ENCODE results near the gene SPIRE2.
A peak's percentile ranks its signal among the peaks of the same experiment; 100 is the strongest.
"Not testable (repeated sequence)": the region's sequence is repeated elsewhere in the genome, so short reads cannot be mapped to it uniquely, and the experiment has no call there.

Gene SPIRE2

DNA sequence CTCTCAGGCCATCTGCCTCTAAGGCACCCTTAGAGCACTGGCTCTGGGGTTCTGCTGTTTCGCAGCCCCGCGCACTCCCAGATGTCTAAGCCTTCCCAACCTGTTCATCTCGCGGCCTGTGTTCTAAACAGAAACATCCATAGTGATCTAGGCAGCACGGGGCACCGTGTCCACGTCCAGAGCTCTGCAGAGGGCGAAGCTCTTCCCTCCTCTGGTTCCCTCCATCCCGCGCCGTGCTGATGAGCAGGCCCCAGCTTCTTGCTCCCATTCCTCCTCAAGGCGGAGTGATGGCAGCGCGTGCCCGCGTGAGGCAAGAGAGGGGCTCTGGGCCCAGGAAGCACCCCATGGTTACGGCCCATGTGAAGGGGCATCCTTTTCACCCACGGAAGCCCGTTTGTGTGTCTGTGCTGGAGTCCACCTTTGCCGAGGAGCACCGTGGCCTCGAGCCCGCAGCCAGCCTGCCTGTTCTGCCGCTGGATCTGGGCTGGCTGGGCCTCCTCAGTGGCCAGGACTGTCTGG is 3.6 kb downstream of the SPIRE2 start:
- H3K4me3 ChIP-seq (ENCODE audit: low read length): no peak overlapping the region
- no peak for DNase-seq (ENCODE audit: low read depth, low spot score)

DNA sequence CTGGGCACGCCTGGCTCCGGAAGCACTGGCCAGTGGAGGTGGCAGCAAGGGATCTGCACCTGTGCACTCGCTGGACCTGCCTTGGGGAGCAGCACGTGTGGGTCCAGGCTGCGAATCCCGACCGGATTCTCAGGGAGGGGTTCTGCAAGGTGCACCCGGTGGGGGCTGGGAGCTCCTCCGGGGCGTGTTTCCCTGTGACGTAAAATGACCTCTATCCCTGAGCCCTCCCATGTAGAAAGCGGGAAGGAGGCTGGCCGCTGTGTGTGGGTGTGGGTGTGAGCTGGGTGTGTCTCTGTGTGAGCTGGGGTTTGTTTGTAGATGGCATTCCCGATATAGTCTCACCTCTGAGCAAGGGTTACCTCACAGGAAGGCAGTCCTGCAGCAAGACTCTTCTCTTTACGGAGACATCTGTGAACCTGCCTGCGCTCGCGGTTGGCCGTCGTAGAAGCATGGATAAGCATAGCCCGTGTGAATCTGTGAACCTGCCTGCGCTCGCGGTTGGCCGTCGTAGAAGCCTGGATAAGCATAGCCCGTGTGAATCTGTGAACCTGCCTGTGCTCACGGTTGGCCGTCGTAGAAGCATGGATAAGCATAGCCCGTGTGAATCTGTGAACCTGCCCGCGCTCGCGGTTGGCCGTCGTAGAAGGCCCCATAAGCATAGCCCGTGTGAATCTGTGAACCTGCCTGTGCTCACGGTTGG is 5.5 kb downstream of the SPIRE2 start:
- H3K4me3 ChIP-seq (ENCODE audit: low read length); DNase-seq (ENCODE audit: low read depth, low spot score): not testable (repeated sequence)

DNA sequence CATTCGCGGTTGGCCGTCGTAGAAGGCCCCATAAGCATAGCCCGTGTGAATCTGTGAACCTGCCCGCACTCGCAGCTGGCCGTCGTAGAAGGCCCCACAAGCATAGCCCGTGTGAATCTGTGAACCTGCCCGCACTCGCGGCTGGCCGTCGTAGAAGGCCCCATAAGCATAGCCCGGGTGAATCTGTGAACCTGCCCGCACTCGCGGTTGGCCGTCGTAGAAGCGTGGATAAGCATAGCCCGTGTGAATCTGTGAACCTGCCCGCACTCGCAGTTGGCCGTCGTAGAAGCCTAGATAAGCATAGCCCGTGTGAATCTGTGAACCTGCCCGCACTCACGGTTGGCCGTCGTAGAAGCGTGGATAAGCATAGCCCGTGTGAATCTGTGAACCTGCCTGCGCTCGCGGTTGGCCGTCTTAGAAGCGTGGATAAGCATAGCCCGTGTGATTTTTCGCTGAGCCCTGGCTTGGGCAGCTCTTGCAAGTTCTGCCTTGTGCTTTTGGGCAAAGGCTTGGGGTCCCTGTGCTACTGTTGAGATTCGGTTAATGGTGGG is 6.6 kb downstream of the SPIRE2 start:
- not testable (repeated sequence) for DNase-seq (ENCODE audit: low read depth, low spot score); H3K4me3 ChIP-seq (ENCODE audit: low read length)

DNA sequence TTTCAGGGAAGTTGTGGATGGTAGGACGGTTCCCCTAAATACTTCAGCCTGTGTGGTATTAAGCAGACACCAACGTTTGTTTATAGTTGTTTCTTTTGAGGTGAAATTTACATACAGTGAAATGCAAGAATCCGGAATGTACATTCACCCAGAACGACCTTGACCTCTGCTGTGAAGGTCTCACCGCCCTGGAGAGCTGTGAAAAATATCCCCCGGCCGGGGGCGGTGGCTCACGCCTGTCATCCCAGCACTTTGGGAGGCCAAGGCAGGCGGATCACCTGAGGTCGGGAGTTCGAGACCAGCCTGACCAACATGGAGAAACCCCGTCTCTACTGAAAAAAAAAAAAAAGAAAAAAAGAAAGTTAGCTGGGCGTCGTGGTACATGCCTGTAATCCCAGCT is 8.2 kb downstream of the SPIRE2 start:
- not testable (repeated sequence) for DNase-seq (ENCODE audit: low read depth, low spot score); H3K4me3 ChIP-seq (ENCODE audit: low read length)

DNA sequence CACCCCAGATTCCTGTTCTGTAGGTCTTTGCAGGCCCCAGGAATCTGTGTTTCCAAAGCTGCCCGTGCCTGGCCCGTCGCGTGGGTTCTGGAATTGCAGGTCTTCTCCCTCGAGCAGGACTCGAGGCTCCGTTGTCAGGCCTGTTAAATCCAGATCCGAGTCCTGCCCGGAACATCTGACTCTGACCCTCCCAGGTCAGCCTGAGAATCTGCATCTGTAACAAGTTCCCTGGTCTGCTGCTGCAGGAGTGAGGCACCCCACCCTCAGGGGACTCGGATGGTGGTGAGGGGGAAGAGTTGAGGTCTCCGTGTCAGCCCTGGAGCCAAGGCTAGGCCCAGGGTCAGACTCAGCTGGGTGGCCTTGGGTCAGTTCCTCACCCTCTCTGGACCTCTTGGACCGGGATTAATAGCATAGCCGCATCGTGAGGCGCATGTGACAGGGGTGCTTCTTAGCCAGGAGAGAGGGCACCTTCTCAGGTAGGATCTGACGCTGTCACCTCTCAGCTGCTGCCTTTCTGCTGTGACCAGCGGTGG is 8.8 kb downstream of the SPIRE2 start:
- H3K4me3 ChIP-seq (ENCODE audit: low read length): no peak overlapping the region; the same call in 1 of the 2 replicates
- DNase-seq (ENCODE audit: low read depth, low spot score): no peak

DNA sequence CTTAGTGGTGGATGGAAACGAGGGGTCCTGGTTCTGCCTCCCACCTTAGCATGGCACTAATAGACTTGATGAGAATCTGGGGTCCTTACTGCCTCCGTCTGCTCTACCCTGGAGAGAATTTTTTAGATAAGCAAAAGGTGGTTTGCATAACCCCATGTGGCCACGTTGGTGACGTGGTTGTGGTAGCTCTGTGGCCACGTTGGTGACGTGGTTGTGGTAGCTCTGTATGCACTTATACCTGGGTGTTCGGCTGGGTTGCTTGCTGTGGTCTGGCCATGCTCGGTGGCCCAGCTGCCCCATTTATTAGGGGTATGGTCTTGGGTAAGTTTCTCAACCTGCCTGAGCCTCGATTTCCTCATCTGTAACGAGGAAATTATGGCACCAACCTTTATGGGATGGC is 13.0 kb downstream of the SPIRE2 start:
- no peak overlapping the region for H3K4me3 ChIP-seq (ENCODE audit: low read length)
- peak; percentile 55 for DNase-seq (ENCODE audit: low read depth, low spot score)

DNA sequence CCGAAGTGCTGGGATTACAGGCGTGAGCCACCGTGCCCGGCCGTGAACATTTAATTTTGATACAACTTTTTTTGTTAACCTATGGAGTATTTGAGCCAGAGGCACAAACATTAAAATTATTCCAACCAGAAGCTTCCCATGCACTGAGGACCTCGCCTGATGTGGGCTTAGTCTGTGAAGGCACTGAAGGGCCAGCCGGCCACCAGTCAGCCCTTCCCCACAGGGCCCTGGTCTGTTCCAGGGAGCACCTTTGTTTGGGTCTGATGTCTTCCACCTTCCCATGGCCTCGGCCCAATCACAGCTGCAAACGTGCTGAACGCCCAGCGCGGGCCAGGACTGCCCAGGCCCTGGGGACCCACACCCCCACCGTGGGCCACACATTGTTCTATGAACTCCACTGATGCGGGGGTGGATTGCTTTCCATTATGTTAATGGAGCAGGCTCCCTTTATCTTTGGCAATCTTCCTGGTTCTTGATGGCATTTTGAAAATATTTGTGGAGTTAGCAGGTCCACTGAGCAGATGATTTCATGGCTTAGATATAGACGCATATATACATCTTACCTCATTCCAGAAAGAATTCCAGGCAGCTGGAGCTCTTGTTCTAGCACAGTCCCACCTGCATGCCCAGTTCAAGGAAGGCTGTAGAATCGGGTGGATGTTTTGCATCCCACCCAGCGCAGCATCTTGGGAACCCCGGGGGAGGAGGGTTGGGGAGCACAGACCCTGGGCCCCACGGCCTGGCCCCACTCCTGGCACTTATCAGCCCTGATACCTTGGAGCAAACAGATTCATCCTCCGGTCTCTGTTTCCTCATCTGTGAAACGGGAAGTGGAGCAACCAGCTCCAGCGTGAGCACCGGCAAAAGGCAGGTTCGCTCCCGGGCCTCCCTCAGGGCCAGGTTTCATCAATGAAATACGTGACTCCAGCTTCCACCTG is 14.5 kb downstream of the SPIRE2 start:
- DNase-seq (ENCODE audit: low read depth, low spot score): no peak
- no peak overlapping the region for H3K4me3 ChIP-seq (ENCODE audit: low read length)

DNA sequence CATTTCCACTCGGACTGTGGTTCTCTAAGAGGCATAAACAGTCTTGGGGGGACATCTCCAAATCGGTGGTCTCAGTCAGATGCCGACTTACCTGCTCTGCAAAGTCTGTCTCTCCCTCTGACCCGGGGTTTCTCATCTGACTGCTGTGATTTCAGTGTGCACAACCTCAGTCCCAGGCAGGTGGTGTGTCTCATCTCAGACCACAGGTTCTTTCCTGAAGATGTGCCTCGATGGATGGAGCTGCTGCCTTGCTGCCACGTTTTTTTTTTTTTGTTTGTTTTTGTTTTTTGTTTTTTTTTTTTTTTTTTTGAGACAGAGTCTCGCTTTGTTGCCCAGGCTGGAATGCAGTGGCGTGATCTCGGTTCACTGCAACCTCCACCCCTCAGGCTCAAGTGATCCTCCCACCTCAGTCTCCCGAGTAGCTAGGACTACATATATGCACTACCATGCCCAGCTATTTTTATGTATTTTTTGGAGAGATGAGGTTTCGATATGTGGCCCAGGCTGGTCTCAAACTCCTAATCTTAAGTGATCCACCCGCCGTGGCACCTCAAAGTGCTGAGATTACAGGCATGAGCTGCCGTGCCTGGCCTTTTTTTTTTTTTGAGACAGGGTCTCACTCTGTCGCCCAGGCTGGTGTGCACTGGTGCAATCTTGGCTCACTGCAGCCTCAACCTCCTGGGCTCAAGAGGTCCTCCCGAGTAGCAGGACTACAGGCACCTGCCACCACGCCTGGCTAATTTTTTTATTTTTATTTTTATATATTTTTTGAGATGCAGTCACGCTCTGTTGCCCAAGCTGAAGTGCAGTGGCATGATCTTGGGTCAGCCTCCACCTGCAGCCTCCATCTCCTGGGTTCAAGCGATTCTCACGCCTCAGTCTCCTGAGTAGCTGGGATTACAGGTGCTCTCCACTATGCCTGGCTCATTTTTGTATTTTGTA is 15.4 kb downstream of the SPIRE2 start:
- no peak for DNase-seq (ENCODE audit: low read depth, low spot score)
- no peak overlapping the region for H3K4me3 ChIP-seq (ENCODE audit: low read length)

DNA sequence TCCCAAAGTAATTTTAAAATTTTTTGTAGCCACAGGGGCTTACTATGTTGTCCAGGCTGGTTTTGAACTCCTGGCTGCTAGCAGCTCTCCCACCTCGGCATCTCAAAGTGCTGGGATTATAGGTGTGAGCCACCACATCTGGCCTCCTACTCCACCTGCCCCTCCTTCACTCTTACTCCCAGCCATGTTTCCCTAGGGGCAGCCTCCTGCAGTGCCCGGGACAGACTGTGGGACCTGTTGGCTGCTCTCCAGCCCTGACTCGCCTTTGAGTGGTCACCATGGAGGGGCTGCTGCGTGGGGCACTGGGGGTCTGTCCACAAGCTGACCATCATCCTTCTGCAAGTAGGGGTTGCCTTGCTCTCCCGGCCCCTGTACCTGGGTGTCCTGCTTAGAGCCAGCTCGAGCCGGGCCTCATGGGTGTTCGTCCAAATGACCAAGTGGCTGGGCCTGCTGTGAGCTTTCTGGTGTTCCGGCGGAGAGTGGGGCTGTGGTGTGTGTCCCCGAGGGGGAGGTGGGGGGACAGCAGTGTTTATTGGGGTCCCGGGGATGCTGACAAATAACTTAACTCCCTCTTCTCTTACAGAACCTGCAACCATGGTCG is 16.6 kb downstream of the SPIRE2 start:
- no peak for DNase-seq (ENCODE audit: low read depth, low spot score)
- no peak overlapping the region for H3K4me3 ChIP-seq (ENCODE audit: low read length)

DNA sequence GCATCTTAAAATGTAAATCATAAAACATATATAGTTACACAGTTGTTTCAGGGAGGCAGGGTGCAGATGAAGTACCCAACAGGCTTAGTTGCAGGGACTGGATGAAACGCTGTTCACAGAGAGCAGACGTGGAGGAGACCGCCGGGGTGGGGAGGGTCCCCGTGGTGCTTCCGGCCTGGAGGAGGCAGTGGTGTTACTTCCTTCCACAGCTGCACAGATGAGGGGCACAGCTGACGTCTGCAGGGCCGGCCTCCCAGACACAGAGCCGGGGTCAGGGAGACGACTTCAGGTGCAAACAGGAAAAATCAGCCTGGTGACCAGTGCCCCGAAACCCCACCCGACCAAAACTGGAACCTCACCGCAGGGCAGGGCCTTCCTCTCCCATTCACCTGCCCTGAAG is 17.1 kb downstream of the SPIRE2 start:
- no peak overlapping the region for H3K4me3 ChIP-seq (ENCODE audit: low read length)
- DNase-seq (ENCODE audit: low read depth, low spot score): no peak

DNA sequence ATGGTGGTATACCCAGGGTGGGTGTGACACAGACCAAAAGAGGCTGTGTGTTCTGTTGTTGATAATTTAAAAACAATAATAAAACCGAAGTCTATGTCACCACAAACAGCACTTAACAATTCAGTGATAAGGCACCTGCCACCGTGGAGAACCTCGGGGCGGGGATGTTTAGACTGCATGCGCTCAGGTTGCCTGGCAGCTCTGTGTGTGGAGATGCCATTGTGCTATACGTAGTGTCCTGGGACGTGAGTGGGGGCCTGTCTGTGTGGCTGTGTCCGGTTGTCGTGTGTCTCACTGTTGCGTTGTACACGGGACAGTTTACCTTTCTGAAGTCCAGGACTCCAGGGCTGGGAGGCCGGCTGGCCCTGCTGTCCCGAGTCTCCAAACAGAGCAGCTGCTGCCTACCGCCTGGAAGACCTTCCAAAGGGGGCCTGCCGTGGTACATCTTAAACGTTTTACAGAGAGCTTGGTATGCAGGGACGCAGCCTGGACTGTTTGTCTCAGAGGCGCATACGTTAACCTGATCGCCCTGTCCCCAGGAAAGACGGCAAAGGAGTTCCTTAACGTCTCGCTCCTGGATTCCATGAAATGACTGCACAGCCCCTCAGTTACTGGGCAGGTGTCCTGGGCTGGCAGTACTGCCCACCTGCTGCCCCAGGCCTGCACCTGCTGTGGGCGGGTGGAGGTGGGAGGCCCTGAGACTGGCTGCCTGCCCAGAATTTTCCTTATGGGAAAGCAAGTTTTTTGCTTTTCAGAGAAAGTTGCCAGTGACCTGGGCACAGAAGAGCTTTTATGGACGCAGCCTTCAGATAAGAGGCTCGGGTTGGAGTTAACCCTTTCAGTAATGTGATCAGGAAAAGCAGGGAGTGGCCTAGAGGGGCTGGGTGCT is 19.0 kb downstream of the SPIRE2 start:
- H3K4me3 ChIP-seq (ENCODE audit: low read length): no peak overlapping the region
- no peak for DNase-seq (ENCODE audit: low read depth, low spot score)

DNA sequence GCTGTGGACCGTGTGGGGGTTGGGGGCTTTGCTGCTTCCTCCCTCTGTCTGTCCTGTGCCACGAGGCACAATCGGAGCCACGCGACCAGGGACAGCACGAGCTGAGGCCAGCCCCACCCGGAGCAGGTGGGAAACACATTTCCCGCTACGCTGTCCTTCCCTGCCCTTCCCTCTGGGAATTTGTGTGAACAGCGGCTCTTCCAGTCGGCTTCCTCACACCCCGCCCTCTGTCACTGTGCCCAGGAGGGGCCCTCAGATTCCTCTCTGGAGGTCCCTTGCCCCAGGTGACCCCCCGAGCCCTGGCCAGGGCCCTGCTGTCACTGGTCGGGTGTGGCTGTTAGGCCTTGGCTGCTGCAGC is 19.6 kb downstream of the SPIRE2 start:
- DNase-seq (ENCODE audit: low read depth, low spot score): no peak
- no peak overlapping the region for H3K4me3 ChIP-seq (ENCODE audit: low read length)

DNA sequence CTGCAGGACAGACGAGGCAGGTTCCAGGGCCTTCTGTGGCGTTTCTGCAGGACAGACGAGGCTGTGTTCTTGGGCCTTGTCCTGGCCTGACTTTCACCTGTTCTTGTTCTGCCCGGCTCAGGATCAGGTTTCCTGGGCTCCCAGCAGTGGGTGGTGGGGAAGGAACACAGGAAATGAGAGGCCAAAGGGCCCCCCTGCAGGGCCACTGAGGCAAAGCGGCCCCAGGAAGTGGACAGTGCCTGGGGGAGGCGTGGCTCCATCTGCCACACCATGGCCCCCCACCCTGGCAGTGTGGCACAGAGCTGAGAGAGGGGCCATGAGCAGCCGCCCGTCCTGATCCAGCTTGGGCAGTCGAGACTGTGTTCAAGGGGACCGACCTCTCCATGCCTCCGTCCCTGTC is 20.7 kb downstream of the SPIRE2 start:
- no peak overlapping the region for H3K4me3 ChIP-seq (ENCODE audit: low read length)
- no peak for DNase-seq (ENCODE audit: low read depth, low spot score)

DNA sequence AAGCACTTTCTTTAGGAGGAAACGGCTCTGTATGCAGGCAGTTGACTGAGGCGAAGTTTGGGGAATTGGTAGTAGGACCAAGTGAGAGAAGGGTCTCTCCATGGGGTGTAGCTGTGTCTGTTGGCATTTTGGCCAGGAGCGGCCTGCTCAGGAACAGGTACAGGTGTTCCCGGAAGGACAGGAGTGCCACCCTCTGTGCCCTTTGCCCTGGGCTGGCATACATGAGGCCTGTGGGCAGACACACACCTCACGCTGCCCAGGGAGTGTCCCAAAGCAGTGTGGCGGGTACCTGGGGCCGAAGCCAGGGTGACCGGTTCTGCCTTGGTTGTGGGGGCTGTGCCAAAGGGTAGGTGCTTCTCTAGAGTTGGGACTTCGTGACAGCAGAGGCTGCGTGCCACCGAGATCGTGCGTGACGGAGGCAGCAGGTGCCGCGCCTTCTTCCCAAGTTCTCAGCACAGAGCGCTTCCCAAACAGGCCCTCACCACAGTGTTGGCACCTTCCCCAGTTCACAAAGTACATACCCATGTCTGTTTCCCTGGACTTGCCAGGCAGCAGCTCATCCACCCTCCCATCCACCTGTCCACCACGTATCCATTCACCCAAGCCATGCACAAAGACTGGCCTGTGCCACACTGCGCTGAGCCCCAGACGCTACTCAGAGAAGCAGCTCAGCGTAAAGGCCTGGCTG is 25.2 kb downstream of the SPIRE2 start:
- H3K4me3 ChIP-seq (ENCODE audit: low read length): no peak overlapping the region
- no peak for DNase-seq (ENCODE audit: low read depth, low spot score)

DNA sequence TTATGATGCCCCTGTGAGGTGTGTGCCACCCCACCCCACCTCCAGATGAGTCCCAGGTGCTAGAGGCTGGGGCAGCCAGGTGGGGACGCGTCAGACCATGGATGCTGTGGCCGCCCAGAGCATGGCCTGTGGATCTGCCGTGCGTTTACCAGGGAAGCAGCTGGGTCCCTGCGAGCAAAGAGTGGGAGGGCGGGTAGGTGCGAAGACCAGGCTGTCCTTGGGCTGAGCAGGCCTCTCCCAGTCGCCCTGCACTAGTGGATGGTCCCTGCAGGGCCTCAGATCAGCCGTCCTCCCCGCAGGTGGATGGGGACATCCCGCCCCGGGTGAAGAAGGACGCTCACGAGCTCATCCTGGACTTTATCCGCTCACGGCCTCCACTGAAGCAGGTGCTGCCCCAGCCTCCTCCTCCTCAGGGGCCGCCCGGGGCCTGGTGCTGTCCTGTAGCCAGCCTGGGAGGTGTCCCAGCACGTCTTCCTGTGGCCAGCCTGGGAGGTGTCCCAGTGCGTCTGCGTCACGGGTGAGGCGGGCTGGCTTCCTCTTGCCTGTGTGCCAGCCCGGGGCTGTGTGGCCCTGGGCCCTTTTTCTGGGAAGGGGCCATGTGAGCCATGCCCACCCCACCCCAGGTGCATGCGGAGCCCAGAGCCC is 27.1 kb downstream of the SPIRE2 start:
- no peak for DNase-seq (ENCODE audit: low read depth, low spot score)
- no peak overlapping the region for H3K4me3 ChIP-seq (ENCODE audit: low read length)

DNA sequence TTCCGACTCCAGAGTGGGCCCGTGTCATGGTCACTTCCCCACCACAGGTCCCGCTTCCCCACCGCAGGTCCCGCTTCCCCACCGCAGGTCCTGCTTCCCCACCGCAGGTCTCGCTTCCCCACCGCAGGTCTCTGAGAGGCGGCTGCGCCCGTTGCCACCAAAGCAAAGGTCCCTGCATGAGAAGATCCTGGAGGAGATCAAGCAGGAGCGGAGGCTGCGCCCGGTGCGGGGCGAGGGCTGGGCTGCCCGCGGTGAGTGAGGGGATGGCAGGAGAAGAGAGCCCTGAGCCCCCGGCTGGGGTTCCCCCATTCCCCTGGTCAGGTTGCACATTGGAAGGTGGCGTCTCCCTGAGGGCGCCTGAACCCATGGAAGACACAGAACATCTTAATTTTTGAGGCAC is 27.7 kb downstream of the SPIRE2 start:
- DNase-seq (ENCODE audit: low read depth, low spot score): no peak

More for the DNA sequence above, 27.7 kb downstream of the SPIRE2 start:
- H3K4me3 ChIP-seq (ENCODE audit: low read length): no peak overlapping the region

Data from Jurkat, Clone E6-1 (cell line).